KOPT-K1 (cell line): Measurements from ENCODE around the gene DHX30.

Experiments
- H3K27ac ChIP-seq: fragments of 200-600 bp; sonication (generic); 2 replicates; pipeline ENCODE4 v1.5.1; 2016; ENCODE audit warnings: antibody characterized with exemption, mild to moderate bottlenecking, low read depth, low read length; ENCODE audit not compliant: poor library complexity, severe bottlenecking
- H3K36me3 ChIP-seq: fragments of 200-600 bp; sonication (generic); 2 replicates; pipeline ENCODE4 v1.5.1; 2017; ENCODE audit warnings: antibody characterized with exemption, mild to moderate bottlenecking, low read length, moderate library complexity; ENCODE audit not compliant: insufficient read depth
- H3K9me3 ChIP-seq: fragments of 200-600 bp; sonication (generic); 2 replicates; pipeline ENCODE4 v1.5.1; 2017; ENCODE audit warnings: antibody characterized with exemption, low read length, mild to moderate bottlenecking; ENCODE audit not compliant: insufficient read depth, poor library complexity, severe bottlenecking

The DHX30 gene

DNA sequence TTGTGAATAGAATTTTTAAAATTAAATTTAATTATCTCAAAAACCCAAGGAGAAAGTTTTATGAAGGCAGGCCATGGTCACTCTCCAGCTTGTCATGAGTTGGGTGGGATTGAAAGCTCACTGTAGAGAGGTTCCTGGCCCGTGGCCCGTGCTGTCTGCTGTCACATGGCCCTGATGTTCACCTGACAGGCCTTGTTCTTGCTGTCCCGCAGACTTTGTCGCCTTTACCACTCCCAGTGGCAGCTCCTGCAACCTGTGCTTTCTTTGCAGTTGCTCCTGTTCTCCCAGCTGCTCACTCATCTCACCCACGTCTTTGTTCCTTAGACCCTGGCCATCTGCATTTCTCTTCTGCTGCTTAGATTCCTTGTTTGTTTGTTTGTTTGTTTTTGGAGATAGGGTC, 35.6 kb downstream of the DHX30 start:
- H3K27ac ChIP-seq = no peak overlapping the region
- no peaks in the 10 kb centered on the region for H3K9me3 ChIP-seq
- peaks cover 99% of the 10 kb centered on the region for H3K36me3 ChIP-seq

GRCh38 chr3:47841786-47842349, 38.9 kb downstream of the DHX30 start:
- peaks cover 100% of the 10 kb centered on the region for H3K36me3 ChIP-seq

GRCh38 chr3:47846186-47846879, 43.4 kb downstream of the DHX30 start:
- Histone ChIP-seq H3K27ac (no peak overlapping the region), H3K36me3 (peaks cover 100% of the 10 kb centered on the region), H3K9me3 (no peaks in the 10 kb centered on the region)

More at GRCh38 chr3:47841786-47842349, 38.9 kb downstream of the DHX30 start:
- Histone ChIP-seq H3K27ac (no peak overlapping the region), H3K9me3 (no peaks in the 10 kb centered on the region)

DNA sequence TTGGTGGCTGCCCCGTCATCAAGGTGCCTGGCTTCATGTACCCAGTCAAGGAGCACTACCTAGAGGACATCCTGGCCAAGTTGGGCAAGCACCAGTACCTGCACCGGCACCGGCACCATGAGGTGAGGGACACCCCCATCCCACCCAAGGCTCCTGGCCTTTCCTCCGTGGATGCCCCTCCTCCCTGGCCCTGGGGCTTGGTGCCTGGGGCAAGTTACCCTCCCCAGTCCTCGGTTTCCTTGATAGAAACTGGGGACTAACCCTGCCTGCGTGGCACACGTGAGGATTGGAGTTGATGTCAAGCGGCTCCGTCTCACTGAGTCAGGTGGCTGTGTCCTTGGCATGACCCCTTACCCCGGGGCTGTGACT, 43.9 kb downstream of the DHX30 start:
- H3K36me3 ChIP-seq = peaks cover 100% of the 10 kb centered on the region
- no peaks in the 10 kb centered on the region for H3K9me3 ChIP-seq
- no peak overlapping the region for H3K27ac ChIP-seq

- H3K36me3 ChIP-seq = peaks cover 100% of the 10 kb centered on the region
- no peak overlapping the region for H3K27ac ChIP-seq
- no peaks in the 10 kb centered on the region for H3K9me3 ChIP-seq
Observed at GRCh38 chr3:47847260-47847659, 44.3 kb downstream of the DHX30 start.

- Histone ChIP-seq H3K36me3 (peaks cover 100% of the 10 kb centered on the region), H3K27ac (no peak overlapping the region), H3K9me3 (no peaks in the 10 kb centered on the region)
Observed at GRCh38 chr3:47847801-47848518, 45.0 kb downstream of the DHX30 start.

GRCh38 chr3:47848599-47849117, 45.7 kb downstream of the DHX30 start:
- peaks cover 100% of the 10 kb centered on the region for H3K36me3 ChIP-seq

GRCh38 chr3:47849186-47849698, 46.3 kb downstream of the DHX30 start:
- peaks cover 100% of the 10 kb centered on the region for H3K36me3 ChIP-seq
- no peaks in the 10 kb centered on the region for H3K9me3 ChIP-seq
- H3K27ac ChIP-seq = no peak overlapping the region

More at GRCh38 chr3:47848599-47849117, 45.7 kb downstream of the DHX30 start:
- Histone ChIP-seq H3K9me3 (no peaks in the 10 kb centered on the region), H3K27ac (no peak overlapping the region)

- peaks cover 99% of the 10 kb centered on the region for H3K36me3 ChIP-seq
- no peak overlapping the region for H3K27ac ChIP-seq
- no peaks in the 10 kb centered on the region for H3K9me3 ChIP-seq
Observed at GRCh38 chr3:47849699-47850563, 47.0 kb downstream of the DHX30 start.

DNA sequence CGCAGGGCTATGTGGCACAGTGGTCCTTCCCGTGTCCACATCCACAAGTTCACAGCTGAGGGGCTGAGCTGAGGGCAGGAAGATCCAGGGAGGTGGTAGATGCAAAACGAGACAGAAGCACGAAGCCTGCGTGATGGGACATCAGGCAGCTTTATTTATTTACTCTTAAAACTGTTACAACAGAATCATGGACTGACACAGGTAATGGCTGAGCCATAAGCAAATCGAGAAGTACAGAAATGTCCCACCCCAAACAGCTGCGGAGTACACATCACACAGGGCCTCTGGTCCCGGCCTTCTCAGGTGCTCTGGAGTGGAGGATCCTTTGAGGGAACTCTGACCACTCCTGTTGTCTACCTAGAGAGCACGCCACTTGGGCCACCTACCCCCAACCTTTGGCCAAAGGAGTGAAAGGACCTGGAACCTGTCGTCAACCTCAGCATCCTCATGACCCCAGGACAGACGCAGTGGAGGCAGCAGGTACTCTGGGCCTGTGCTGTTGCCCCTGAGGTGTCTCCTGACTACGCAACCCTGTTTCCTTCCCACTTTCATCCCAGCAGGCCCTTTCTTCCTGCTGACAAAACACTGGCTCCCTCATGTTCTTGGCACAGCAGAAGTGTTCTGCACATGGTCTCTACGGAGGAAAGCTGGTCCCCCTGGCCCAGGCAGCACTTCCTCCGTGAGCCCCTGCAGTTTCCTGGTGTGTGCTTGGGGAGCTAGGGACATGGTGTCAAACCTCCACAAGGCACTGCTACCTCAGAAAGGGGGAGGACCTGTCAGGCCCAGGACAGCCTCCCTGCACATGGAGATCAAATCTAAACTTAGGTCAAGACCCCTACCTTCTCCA, 47.8 kb downstream of the DHX30 start:
- H3K9me3 ChIP-seq = no peaks in the 10 kb centered on the region
- H3K27ac ChIP-seq = no peak overlapping the region
- peaks cover 99% of the 10 kb centered on the region for H3K36me3 ChIP-seq

DNA sequence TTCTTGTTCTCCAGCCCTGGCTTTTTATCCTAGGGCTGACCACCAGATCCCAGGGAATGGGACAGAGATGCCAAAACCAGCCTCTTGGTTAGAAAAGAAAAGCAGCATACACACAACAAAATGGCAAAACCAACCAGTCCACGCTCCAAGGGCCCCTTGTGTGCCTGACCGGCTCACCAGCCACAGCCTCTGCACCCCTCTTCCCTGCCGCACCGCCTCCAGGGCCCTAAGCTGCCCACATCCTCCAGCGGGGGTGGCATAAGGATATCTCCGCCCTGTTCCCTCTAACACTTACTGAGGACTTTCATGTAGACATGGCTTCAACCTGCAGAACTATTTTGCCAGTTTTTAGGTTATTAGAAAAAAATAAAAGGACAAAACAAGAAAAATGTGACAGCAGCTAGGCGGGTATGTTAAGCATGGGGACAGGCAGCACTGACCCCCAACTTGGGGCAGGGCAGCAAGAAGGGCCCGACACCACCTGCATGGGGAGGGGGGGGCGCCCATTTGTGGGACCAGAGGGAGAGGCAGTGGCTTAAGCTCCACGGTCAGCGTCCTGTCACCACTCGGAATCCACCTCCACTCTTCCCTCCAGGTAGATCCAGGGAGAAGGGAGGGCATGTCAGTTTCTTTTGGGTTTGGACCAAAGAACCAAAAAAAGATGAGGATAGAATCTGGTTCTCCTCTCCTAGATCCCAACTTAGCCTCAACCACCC, 49.1 kb downstream of the DHX30 start:
- no peak overlapping the region for H3K27ac ChIP-seq
- peaks cover 99% of the 10 kb centered on the region for H3K36me3 ChIP-seq
- no peaks in the 10 kb centered on the region for H3K9me3 ChIP-seq

GRCh38 chr3:47852604-47853602, 50.0 kb downstream of the DHX30 start:
- Histone ChIP-seq H3K27ac (no peak overlapping the region), H3K36me3 (peaks cover 97% of the 10 kb centered on the region), H3K9me3 (no peaks in the 10 kb centered on the region)
